ENCODE data around the gene SLC20A1. TPM values are rescaled to one million over a fixed set of nuclear protein-coding genes. Genes with fewer than 3 reads are reported as not detected.
"Not testable (repeated sequence)": the region's sequence is repeated elsewhere in the genome, so short reads cannot be mapped to it uniquely, and the experiment has no call there.

The SLC20A1 gene
- total RNA-seq, 1 donor from 2014 or later: 96.7 TPM

GRCh38 chr2:112706170-112706664 is 60.5 kb downstream of the SLC20A1 start:
- H3K4me1 Mint-ChIP-seq (ENCODE audit: low read depth, unreplicated experiment): peaks cover 12% of the 10 kb centered on the region
- H2AFZ ChIP-seq (ENCODE audit: low read depth, low read length): no peak overlapping the region
- H3K27me3 ChIP-seq (ENCODE audit: insufficient read depth, low read length): no peaks in the 10 kb centered on the region
- no peaks in the 10 kb centered on the region for H3K79me2 ChIP-seq (ENCODE audit: insufficient read depth, low read length)
- no peak overlapping the region for H3K27ac ChIP-seq (ENCODE audit: low read depth, low read length)
- FAIRE-seq (no peak), DNase-seq (ENCODE audit: low read depth) (peak; percentile 96)
- no peaks in the 10 kb centered on the region for H4K20me1 ChIP-seq (ENCODE audit: insufficient read depth, low read length)
- peaks cover 22% of the 10 kb centered on the region for H3K27me3 Mint-ChIP-seq (ENCODE audit: low read depth, unreplicated experiment)
- H3K9me3 Mint-ChIP-seq (ENCODE audit: unreplicated experiment): no peaks in the 10 kb centered on the region
- no peaks in the 10 kb centered on the region for H3K9me3 ChIP-seq (ENCODE audit: insufficient read depth, low read depth, low read length)
- peak overlapping the region; percentile 62 for H3K4me3 Mint-ChIP-seq (ENCODE audit: unreplicated experiment)
- no peak overlapping the region for H3K27ac Mint-ChIP-seq (ENCODE audit: unreplicated experiment)
- H3K4me3 ChIP-seq (ENCODE audit: insufficient read depth, low read depth, low read length): no peak overlapping the region
- TF ChIP-seq CTCF (IDR thresholded peaks at IDR 0.05; ENCODE audit: insufficient read depth, low read depth, low read length) (no peak), EZH2 (IDR thresholded peaks at IDR 0.05; ENCODE audit: insufficient read depth, low read length) (no peak)
- peak overlapping the region; percentile 28 for H3K4me2 ChIP-seq (ENCODE audit: low read length)
- peaks cover 15% of the 10 kb centered on the region for H3K4me1 ChIP-seq (ENCODE audit: insufficient read depth, low read length)
- H3K36me3 Mint-ChIP-seq (ENCODE audit: low read depth, unreplicated experiment): no peaks in the 10 kb centered on the region
- H3K36me3 ChIP-seq (ENCODE audit: insufficient read depth, low read length): no peaks in the 10 kb centered on the region
- H3K9ac ChIP-seq (ENCODE audit: low read length): no peak overlapping the region

- H2AFZ ChIP-seq (ENCODE audit: low read depth, low read length); H3K27ac ChIP-seq (ENCODE audit: low read depth, low read length); DNase-seq (ENCODE audit: low read depth); H3K9ac ChIP-seq (ENCODE audit: low read length); H3K4me3 Mint-ChIP-seq (ENCODE audit: unreplicated experiment); H3K9me3 ChIP-seq (ENCODE audit: insufficient read depth, low read depth, low read length); H3K27ac Mint-ChIP-seq (ENCODE audit: unreplicated experiment); H3K27me3 ChIP-seq (ENCODE audit: insufficient read depth, low read length); H3K36me3 ChIP-seq (ENCODE audit: insufficient read depth, low read length); H3K4me2 ChIP-seq (ENCODE audit: low read length); H3K36me3 Mint-ChIP-seq (ENCODE audit: low read depth, unreplicated experiment); H3K9me3 Mint-ChIP-seq (ENCODE audit: unreplicated experiment); H4K20me1 ChIP-seq (ENCODE audit: insufficient read depth, low read length); H3K79me2 ChIP-seq (ENCODE audit: insufficient read depth, low read length); H3K4me3 ChIP-seq (ENCODE audit: insufficient read depth, low read depth, low read length); FAIRE-seq: not testable (repeated sequence)
- Mint-ChIP-seq H3K27me3 (ENCODE audit: low read depth, unreplicated experiment) (peaks cover 26% of the 10 kb centered on the region), H3K4me1 (ENCODE audit: low read depth, unreplicated experiment) (peaks cover 12% of the 10 kb centered on the region)
- H3K4me1 ChIP-seq (ENCODE audit: insufficient read depth, low read length): peaks cover 15% of the 10 kb centered on the region
These were observed 61.2 kb downstream of the SLC20A1 start for GRCh38 chr2:112706947-112707346.

GRCh38 chr2:112708968-112709367 is 63.2 kb downstream of the SLC20A1 start:
- Histone ChIP-seq H3K79me2 (ENCODE audit: insufficient read depth, low read length) (no peaks in the 10 kb centered on the region), H3K9me3 (ENCODE audit: insufficient read depth, low read depth, low read length) (no peaks in the 10 kb centered on the region), H3K4me3 (ENCODE audit: insufficient read depth, low read depth, low read length) (no peak overlapping the region), H3K9ac (ENCODE audit: low read length) (no peak overlapping the region), H4K20me1 (ENCODE audit: insufficient read depth, low read length) (no peaks in the 10 kb centered on the region), H3K27me3 (ENCODE audit: insufficient read depth, low read length) (peaks cover 3% of the 10 kb centered on the region), H3K36me3 (ENCODE audit: insufficient read depth, low read length) (no peaks in the 10 kb centered on the region), H3K4me1 (ENCODE audit: insufficient read depth, low read length) (peaks cover 28% of the 10 kb centered on the region), H2AFZ (ENCODE audit: low read depth, low read length) (no peak overlapping the region), H3K4me2 (ENCODE audit: low read length) (no peak overlapping the region), H3K27ac (ENCODE audit: low read depth, low read length) (no peak overlapping the region)
- H3K4me3 Mint-ChIP-seq (ENCODE audit: unreplicated experiment): no peak overlapping the region
- no peak for FAIRE-seq
- peaks cover 16% of the 10 kb centered on the region for H3K4me1 Mint-ChIP-seq (ENCODE audit: low read depth, unreplicated experiment)
- peaks cover 5% of the 10 kb centered on the region for H3K9me3 Mint-ChIP-seq (ENCODE audit: unreplicated experiment)
- DNase-seq (ENCODE audit: low read depth): no peak
- no peak overlapping the region for H3K27ac Mint-ChIP-seq (ENCODE audit: unreplicated experiment)
- H3K36me3 Mint-ChIP-seq (ENCODE audit: low read depth, unreplicated experiment): no peaks in the 10 kb centered on the region
- TF ChIP-seq CTCF (IDR thresholded peaks at IDR 0.05; ENCODE audit: insufficient read depth, low read depth, low read length) (no peak), EZH2 (IDR thresholded peaks at IDR 0.05; ENCODE audit: insufficient read depth, low read length) (no peak)
- H3K27me3 Mint-ChIP-seq (ENCODE audit: low read depth, unreplicated experiment): peaks cover 43% of the 10 kb centered on the region

Measured in astrocyte (in vitro differentiated cells and primary cell).